ENCODE results near the gene CCDC6.
"Not testable (repeated sequence)": the region's sequence is repeated elsewhere in the genome, so short reads cannot be mapped to it uniquely, and the experiment has no call there.

Gene CCDC6

GRCh38 chr10:59757966-59758365, 148.4 kb downstream of the CCDC6 start:
- DNase-seq (ENCODE audit: low spot score) = no peak

GRCh38 chr10:59754951-59755350, 151.4 kb downstream of the CCDC6 start:
- no peak for DNase-seq (ENCODE audit: low spot score)

- DNase-seq (ENCODE audit: low spot score) = no peak
Observed at GRCh38 chr10:59753267-59753666, 153.1 kb downstream of the CCDC6 start, which contains the start of gene MRLN. Gene MRLN, minus strand, starts transcription at chr10:59753455.

GRCh38 chr10:59752278-59752940, 153.9 kb downstream of the CCDC6 start:
- no peak for DNase-seq (ENCODE audit: low spot score)

- DNase-seq (ENCODE audit: low spot score) = no peak
Observed at GRCh38 chr10:59750155-59750945, 156.0 kb downstream of the CCDC6 start.

GRCh38 chr10:59748834-59749233, 157.5 kb downstream of the CCDC6 start:
- DNase-seq (ENCODE audit: low spot score) = no peak

GRCh38 chr10:59745163-59745650, 161.1 kb downstream of the CCDC6 start:
- no peak for DNase-seq (ENCODE audit: low spot score)

- not testable (repeated sequence) for DNase-seq (ENCODE audit: low spot score)
Observed at GRCh38 chr10:59744762-59745161, 161.6 kb downstream of the CCDC6 start.

GRCh38 chr10:59744156-59744555, 162.2 kb downstream of the CCDC6 start:
- DNase-seq (ENCODE audit: low spot score) = not testable (repeated sequence)

GRCh38 chr10:59741583-59741982, 164.8 kb downstream of the CCDC6 start:
- no peak for DNase-seq (ENCODE audit: low spot score)

GRCh38 chr10:59741048-59741447, 165.3 kb downstream of the CCDC6 start:
- no peak for DNase-seq (ENCODE audit: low spot score)
